ENCODE results near the gene GSPT1.
"Not testable (repeated sequence)": the region's sequence is repeated elsewhere in the genome, so short reads cannot be mapped to it uniquely, and the experiment has no call there.

Gene GSPT1

GRCh38 chr16:11949527-11949926 is 33.8 kb upstream of the GSPT1 start:
- peak; percentile 53 for TF ChIP-seq CTCF (IDR thresholded peaks at IDR 0.05)

DNA sequence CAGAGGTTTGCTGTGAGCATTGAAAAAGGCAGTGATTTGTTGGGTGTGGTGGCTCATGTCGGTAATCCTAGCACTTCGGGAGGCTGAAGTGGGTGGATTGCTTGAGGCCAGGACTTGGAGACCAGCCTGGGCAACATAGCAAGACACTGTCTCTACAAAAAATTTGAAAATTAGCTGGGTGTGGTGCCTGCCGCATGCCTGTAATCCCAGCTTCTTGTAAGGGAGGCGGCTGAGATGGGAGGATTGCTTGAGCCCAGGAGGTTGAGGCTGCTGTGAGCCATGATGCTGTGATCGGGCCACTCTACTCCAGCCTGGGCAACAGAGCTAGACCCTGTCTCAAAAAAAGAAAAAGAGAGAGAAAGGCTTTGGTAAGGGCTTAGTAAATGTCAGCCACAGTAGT is 33.1 kb upstream of the GSPT1 start:
- no peak for TF ChIP-seq CTCF (IDR thresholded peaks at IDR 0.05)

DNA sequence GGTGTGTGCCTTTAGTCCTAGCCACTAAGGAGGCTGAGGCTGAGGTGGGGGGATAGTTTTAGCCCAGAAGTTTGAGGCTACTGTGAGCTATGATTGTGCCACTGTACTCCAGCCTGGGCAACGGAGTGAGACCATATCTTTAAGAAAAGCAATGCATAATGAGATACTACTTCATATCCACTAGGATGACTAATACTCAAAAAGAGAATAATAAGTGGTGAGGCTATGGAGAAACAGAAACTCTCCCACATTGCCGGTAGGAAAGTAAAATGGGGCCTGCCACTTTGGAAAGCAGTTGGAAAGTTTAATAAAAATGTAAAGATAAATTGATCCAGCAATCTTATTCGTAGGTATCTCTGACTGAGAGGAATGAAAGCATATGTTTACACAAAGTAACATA is 30.7 kb upstream of the GSPT1 start:
- no peak for TF ChIP-seq CTCF (IDR thresholded peaks at IDR 0.05)

DNA sequence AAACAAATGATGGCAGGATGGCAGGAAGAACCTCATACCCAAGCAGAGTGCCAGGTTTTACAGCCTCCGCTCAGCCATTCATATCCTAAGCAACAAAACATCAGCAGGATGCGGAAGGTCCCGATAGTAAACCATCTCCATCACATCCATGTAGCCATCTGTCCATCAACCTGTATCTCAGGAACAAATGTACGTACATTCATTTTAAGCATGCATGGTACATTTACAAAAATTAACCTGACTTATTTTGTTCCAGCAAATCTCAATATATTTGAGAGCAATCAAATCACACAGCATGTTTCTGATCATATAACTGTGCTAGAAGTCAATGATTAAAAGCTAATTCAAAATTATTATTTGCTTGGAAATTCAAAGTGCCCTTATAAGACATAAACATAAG is 26.2 kb upstream of the GSPT1 start, which contains the start of gene NPIPB2:
Gene NPIPB2, minus strand, starts transcription at position 101 of the 400 bp plus-strand sequence. Its CDS starts 0 bp downstream, at position 101.
- not testable (repeated sequence) for TF ChIP-seq CTCF (IDR thresholded peaks at IDR 0.05)

DNA sequence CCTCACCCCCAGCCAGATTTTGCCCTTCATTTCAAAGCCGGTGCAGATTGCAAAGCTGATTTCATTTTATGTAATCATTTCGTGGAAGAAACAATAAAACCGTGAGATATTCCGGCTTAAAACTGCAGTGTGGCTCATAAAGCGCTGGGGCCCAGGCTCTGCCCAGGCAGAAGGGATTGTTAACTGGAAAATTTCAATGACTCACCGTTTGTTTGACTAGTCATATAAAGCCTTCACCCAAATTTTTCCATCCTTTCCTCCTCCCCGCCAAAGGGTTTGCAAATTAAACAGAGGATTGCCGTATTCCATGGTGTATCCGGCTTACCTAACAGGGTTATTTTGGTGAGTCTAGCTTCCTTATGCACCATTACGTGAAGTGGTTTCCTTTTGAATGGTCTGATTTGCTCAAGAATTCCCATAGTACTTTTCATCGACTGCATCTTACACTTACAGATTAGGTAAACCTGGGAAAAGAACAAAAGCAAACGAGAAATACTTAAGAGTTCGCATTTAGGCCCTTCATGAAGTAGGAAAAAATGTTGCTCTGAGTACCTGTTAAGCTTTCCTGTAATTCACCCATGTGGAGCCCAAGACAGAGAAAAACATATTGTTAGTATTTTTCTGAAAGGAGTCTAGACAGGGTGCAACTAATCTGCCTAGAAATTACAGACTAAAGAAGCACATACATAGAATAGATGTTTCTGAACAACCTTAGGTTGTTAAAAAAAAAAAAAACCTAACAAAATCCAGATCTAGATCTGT is 949 bp upstream of the GSPT1 start:
- no peak for TF ChIP-seq CTCF (IDR thresholded peaks at IDR 0.05)

DNA sequence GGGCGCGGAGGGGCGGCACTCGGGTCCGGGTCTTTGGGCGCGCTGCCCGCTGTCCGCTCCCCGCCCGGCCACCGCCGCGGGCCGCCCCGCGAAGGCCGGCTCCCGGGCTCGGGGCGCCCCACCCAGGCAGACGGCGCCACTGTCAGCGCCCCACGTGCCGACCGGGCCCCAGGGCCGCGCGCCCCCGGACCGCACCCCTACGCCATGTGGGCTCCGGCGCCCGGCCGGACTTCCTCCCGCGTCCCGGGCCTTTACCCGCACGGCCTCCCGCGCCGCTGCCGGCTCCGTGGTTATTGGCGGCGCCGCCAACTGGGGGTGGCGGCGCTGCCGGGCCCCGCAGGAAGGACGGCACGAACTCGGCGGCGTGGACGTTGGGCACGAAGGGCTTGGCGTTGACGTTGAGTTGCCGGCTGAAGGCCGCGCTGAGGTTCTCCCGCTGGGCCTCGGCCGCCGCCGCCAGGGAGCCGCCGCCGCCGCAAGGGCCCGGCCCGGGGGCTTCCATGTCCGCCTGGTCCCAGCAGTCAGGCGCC is 577 bp downstream of the GSPT1 start:
- no peak for TF ChIP-seq CTCF (IDR thresholded peaks at IDR 0.05)

DNA sequence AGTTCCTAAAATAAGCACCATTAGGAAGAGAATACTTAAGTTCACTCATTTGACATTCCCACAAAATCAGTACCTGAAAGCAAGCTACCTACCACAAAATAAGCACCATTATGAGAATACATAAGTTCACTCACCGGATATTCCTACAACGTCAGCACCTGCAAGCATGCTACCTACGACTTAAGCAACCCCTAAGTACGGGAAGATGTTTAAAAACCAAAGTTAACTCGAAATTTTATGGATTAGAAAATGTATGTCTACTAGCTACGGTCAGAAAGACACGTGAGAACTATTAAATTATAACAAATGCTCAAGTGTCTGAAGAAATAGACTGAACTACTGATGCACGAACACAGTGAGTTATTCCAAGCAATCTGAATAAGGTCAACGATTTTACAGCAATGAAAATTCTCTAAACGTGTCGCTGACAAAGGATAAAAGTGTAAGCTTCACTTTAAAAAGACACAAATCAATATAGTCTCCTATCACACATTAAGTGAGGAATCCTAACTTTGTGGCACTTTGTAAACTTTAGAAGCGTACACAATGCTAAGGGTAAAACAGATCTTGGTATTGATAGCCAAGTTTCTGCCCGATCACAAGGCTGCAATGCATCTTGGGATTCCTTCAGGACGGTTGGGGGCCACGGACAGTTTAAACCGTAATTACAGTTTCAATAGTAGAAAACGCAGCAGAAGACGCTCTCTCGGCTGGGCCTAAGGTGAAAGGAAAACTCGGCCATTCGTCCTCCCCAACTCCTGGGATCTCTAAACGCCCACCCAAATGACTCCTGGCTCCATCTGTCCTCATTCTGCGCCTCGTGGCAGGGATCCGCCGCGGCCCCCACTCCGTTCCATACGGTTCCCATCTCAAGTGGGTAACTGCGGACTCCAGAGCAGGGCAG is 1.3 kb downstream of the GSPT1 start:
- TF ChIP-seq CTCF (IDR thresholded peaks at IDR 0.05) = no peak

All from LNCAP (cell line).